ENCODE results near the gene EPX.

DNA sequence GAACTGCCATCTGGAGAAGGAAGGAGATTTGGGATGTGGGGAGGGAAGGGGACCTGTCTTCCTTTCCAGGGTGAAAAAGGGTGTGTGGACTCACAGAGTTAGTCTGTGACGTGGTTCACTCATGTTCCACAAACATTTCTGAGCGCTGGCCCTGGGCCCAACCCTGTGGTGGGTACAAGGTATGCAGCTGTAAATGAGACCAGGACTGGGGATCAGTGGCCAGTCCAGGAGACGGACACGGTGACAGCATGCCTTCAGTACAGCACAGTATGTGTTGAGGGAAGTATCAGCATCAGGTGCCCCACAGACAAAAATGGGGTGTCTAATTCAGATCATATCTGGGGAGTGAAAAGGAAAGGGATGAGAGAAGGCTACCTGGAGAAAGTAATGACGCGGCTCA, 5.5 kb upstream of the EPX start:
- TF ChIP-seq POLR2A (IDR thresholded peaks at IDR 0.05) = no peak
- TF ChIP-seq, protein P1, sequence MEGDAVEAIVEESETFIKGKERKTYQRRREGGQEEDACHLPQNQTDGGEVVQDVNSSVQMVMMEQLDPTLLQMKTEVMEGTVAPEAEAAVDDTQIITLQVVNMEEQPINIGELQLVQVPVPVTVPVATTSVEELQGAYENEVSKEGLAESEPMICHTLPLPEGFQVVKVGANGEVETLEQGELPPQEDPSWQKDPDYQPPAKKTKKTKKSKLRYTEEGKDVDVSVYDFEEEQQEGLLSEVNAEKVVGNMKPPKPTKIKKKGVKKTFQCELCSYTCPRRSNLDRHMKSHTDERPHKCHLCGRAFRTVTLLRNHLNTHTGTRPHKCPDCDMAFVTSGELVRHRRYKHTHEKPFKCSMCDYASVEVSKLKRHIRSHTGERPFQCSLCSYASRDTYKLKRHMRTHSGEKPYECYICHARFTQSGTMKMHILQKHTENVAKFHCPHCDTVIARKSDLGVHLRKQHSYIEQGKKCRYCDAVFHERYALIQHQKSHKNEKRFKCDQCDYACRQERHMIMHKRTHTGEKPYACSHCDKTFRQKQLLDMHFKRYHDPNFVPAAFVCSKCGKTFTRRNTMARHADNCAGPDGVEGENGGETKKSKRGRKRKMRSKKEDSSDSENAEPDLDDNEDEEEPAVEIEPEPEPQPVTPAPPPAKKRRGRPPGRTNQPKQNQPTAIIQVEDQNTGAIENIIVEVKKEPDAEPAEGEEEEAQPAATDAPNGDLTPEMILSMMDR (IDR thresholded peaks at IDR 0.05) = no peak

All from adrenal gland (tissue), 5 donors.